Measurements from ENCODE around the gene C3orf70. TPM values are rescaled to one million over a fixed set of nuclear protein-coding genes. Genes with fewer than 3 reads are reported as not detected.

Gene C3orf70
- total RNA-seq, 1 donor from 2014 or later: 5.7 TPM

DNA sequence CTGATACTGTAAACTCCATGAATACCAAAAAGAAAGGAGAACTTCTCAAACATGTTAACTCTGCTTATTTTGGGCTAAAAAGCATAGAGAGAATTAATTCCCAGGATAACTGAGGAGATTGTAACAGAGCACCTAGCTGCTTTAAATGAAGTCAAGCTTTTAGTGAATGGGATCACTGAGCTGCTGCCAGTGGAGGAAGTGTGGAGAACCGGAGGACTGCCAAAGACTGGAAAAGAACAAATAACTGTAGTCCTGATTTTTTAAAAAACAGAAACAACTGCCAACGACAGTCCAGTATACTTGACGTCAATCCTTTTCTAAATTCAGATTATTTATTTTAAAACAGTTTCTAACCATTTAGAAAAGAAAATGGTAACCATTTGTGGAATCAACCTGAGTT is 3.3 kb downstream of the C3orf70 start:
- Histone ChIP-seq H3K36me3 (ENCODE audit: insufficient read depth, low read length) (no peaks in the 10 kb centered on the region), H3K27me3 (ENCODE audit: insufficient read depth, low read length) (peaks cover 8% of the 10 kb centered on the region)
- DNase-seq (ENCODE audit: low read depth): no peak

DNA sequence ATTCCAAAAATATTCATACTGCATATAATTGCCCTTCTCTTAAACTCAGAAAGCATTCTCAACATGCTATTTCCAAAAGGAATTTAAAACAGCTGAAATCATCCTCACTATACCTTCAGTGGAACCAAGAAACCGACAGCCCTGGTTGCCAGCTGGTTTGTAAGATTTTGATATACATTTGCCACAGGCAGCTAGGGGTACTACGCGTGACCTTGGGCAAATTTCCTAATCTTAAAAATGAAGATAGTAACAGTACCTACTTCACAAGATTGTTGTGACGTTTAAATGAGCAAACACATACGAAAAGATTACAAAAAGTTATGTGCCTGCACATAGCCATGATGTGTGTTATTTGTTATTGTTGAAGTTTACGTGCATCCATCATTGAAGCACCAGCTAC is 7.3 kb downstream of the C3orf70 start:
- Histone ChIP-seq H3K4me2 (ENCODE audit: low read length) (no peak overlapping the region), H3K9me3 (ENCODE audit: insufficient read depth, low read depth, low read length) (no peaks in the 10 kb centered on the region), H3K36me3 (ENCODE audit: insufficient read depth, low read length) (no peaks in the 10 kb centered on the region), H3K4me1 (ENCODE audit: insufficient read depth, low read length) (no peaks in the 10 kb centered on the region), H3K27me3 (ENCODE audit: insufficient read depth, low read length) (no peaks in the 10 kb centered on the region), H3K79me2 (ENCODE audit: insufficient read depth, low read length) (no peaks in the 10 kb centered on the region), H2AFZ (ENCODE audit: low read depth, low read length) (no peak overlapping the region), H3K9ac (ENCODE audit: low read length) (no peak overlapping the region), H3K27ac (ENCODE audit: low read depth, low read length) (no peak overlapping the region), H3K4me3 (ENCODE audit: insufficient read depth, low read depth, low read length) (no peak overlapping the region), H4K20me1 (ENCODE audit: insufficient read depth, low read length) (no peaks in the 10 kb centered on the region)
- DNase-seq (ENCODE audit: low read depth): no peak
- no peaks in the 10 kb centered on the region for H3K27me3 Mint-ChIP-seq (ENCODE audit: low read depth, unreplicated experiment)
- peaks cover 2% of the 10 kb centered on the region for H3K4me1 Mint-ChIP-seq (ENCODE audit: low read depth, unreplicated experiment)
- no peak overlapping the region for H3K27ac Mint-ChIP-seq (ENCODE audit: unreplicated experiment)
- FAIRE-seq: no peak
- H3K36me3 Mint-ChIP-seq (ENCODE audit: low read depth, unreplicated experiment): no peaks in the 10 kb centered on the region
- TF ChIP-seq, protein P1, sequence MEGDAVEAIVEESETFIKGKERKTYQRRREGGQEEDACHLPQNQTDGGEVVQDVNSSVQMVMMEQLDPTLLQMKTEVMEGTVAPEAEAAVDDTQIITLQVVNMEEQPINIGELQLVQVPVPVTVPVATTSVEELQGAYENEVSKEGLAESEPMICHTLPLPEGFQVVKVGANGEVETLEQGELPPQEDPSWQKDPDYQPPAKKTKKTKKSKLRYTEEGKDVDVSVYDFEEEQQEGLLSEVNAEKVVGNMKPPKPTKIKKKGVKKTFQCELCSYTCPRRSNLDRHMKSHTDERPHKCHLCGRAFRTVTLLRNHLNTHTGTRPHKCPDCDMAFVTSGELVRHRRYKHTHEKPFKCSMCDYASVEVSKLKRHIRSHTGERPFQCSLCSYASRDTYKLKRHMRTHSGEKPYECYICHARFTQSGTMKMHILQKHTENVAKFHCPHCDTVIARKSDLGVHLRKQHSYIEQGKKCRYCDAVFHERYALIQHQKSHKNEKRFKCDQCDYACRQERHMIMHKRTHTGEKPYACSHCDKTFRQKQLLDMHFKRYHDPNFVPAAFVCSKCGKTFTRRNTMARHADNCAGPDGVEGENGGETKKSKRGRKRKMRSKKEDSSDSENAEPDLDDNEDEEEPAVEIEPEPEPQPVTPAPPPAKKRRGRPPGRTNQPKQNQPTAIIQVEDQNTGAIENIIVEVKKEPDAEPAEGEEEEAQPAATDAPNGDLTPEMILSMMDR (IDR thresholded peaks at IDR 0.05; ENCODE audit: insufficient read depth, low read depth, low read length): no peak
- no peak for TF ChIP-seq EZH2 (IDR thresholded peaks at IDR 0.05; ENCODE audit: insufficient read depth, low read length)
- no peak overlapping the region for H3K4me3 Mint-ChIP-seq (ENCODE audit: unreplicated experiment)
- H3K9me3 Mint-ChIP-seq (ENCODE audit: unreplicated experiment): no peaks in the 10 kb centered on the region

More for the DNA sequence above, 3.3 kb downstream of the C3orf70 start:
- Mint-ChIP-seq H3K9me3 (ENCODE audit: unreplicated experiment) (no peaks in the 10 kb centered on the region), H3K27me3 (ENCODE audit: low read depth, unreplicated experiment) (no peaks in the 10 kb centered on the region), H3K4me1 (ENCODE audit: low read depth, unreplicated experiment) (peaks cover 6% of the 10 kb centered on the region), H3K36me3 (ENCODE audit: low read depth, unreplicated experiment) (no peaks in the 10 kb centered on the region), H3K4me3 (ENCODE audit: unreplicated experiment) (no peak overlapping the region), H3K27ac (ENCODE audit: unreplicated experiment) (no peak overlapping the region)
- no peak overlapping the region for H3K9ac ChIP-seq (ENCODE audit: low read length)
- H3K4me3 ChIP-seq (ENCODE audit: insufficient read depth, low read depth, low read length): no peak overlapping the region
- H4K20me1 ChIP-seq (ENCODE audit: insufficient read depth, low read length): no peaks in the 10 kb centered on the region
- no peak overlapping the region for H2AFZ ChIP-seq (ENCODE audit: low read depth, low read length)
- TF ChIP-seq EZH2 (IDR thresholded peaks at IDR 0.05; ENCODE audit: insufficient read depth, low read length): no peak
- TF ChIP-seq, protein P1 (IDR thresholded peaks at IDR 0.05; ENCODE audit: insufficient read depth, low read depth, low read length): no peak
- no peaks in the 10 kb centered on the region for H3K9me3 ChIP-seq (ENCODE audit: insufficient read depth, low read depth, low read length)
- no peak overlapping the region for H3K27ac ChIP-seq (ENCODE audit: low read depth, low read length)
- no peaks in the 10 kb centered on the region for H3K79me2 ChIP-seq (ENCODE audit: insufficient read depth, low read length)
- H3K4me1 ChIP-seq (ENCODE audit: insufficient read depth, low read length): peaks cover 5% of the 10 kb centered on the region
- no peak overlapping the region for H3K4me2 ChIP-seq (ENCODE audit: low read length)
- no peak for FAIRE-seq

DNA sequence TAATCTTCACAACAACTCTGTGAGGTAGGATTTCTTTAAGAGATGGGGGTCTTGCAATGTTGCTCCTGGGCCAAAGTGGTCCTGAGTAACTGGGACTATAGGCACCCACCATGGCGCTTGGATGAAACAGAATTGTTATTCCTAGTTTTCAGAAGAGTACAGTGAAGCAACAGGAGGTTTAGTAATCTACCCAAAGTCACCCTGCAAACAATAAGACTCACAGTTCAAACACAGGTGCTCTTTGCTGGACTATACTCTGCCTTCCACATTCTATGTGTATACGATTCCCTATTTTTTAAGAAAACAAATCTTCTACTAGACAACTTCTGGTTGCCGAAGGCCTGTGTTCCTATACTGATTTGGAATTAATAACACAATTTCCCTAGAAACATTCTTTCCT is 8.1 kb downstream of the C3orf70 start:
- Histone ChIP-seq H2AFZ (ENCODE audit: low read depth, low read length) (no peak overlapping the region), H3K27me3 (ENCODE audit: insufficient read depth, low read length) (no peaks in the 10 kb centered on the region), H3K9me3 (ENCODE audit: insufficient read depth, low read depth, low read length) (no peaks in the 10 kb centered on the region), H3K9ac (ENCODE audit: low read length) (no peak overlapping the region), H3K27ac (ENCODE audit: low read depth, low read length) (no peak overlapping the region), H3K79me2 (ENCODE audit: insufficient read depth, low read length) (no peaks in the 10 kb centered on the region), H3K4me2 (ENCODE audit: low read length) (no peak overlapping the region), H4K20me1 (ENCODE audit: insufficient read depth, low read length) (no peaks in the 10 kb centered on the region), H3K36me3 (ENCODE audit: insufficient read depth, low read length) (no peaks in the 10 kb centered on the region), H3K4me3 (ENCODE audit: insufficient read depth, low read depth, low read length) (no peak overlapping the region), H3K4me1 (ENCODE audit: insufficient read depth, low read length) (no peaks in the 10 kb centered on the region)
- FAIRE-seq (no peak), DNase-seq (ENCODE audit: low read depth) (no peak)
- Mint-ChIP-seq H3K27me3 (ENCODE audit: low read depth, unreplicated experiment) (no peaks in the 10 kb centered on the region), H3K36me3 (ENCODE audit: low read depth, unreplicated experiment) (no peaks in the 10 kb centered on the region), H3K27ac (ENCODE audit: unreplicated experiment) (no peak overlapping the region), H3K4me3 (ENCODE audit: unreplicated experiment) (no peak overlapping the region), H3K9me3 (ENCODE audit: unreplicated experiment) (no peaks in the 10 kb centered on the region), H3K4me1 (ENCODE audit: low read depth, unreplicated experiment) (no peaks in the 10 kb centered on the region)
- TF ChIP-seq EZH2 (IDR thresholded peaks at IDR 0.05; ENCODE audit: insufficient read depth, low read length): no peak
- TF ChIP-seq, protein P1 (IDR thresholded peaks at IDR 0.05; ENCODE audit: insufficient read depth, low read depth, low read length): no peak
